ENCODE data around the gene BMP7. TPM values are rescaled to one million over a fixed set of nuclear protein-coding genes. Genes with fewer than 3 reads are reported as not detected.

BMP7 gene
- total and polyA plus RNA-seq, 9 of the 15 experiments (the other 6 are each of a cell fraction or from before 2014, with no cell fraction given) = 0.18 TPM; not detected in 8

DNA sequence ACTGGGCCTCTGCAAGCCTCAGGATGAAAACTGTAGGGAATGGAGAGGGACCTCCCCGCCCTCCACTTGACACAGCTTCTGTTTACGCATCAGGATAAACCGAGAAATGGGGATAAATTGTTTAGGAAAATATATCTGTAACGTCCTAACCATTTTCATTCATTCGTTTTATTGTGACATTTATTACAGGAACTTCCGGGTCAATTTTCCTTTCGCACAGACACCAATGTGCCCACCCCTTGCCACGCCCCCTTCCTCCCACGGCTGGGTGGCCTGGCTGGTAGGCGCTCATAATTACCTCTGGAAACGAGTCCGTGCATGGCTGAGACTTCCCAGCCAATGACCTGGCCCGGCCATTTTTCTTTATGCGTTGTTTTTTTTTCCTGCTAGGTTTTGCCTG, 96.1 kb downstream of the BMP7 start (continued):
- TF ChIP-seq, protein P1, sequence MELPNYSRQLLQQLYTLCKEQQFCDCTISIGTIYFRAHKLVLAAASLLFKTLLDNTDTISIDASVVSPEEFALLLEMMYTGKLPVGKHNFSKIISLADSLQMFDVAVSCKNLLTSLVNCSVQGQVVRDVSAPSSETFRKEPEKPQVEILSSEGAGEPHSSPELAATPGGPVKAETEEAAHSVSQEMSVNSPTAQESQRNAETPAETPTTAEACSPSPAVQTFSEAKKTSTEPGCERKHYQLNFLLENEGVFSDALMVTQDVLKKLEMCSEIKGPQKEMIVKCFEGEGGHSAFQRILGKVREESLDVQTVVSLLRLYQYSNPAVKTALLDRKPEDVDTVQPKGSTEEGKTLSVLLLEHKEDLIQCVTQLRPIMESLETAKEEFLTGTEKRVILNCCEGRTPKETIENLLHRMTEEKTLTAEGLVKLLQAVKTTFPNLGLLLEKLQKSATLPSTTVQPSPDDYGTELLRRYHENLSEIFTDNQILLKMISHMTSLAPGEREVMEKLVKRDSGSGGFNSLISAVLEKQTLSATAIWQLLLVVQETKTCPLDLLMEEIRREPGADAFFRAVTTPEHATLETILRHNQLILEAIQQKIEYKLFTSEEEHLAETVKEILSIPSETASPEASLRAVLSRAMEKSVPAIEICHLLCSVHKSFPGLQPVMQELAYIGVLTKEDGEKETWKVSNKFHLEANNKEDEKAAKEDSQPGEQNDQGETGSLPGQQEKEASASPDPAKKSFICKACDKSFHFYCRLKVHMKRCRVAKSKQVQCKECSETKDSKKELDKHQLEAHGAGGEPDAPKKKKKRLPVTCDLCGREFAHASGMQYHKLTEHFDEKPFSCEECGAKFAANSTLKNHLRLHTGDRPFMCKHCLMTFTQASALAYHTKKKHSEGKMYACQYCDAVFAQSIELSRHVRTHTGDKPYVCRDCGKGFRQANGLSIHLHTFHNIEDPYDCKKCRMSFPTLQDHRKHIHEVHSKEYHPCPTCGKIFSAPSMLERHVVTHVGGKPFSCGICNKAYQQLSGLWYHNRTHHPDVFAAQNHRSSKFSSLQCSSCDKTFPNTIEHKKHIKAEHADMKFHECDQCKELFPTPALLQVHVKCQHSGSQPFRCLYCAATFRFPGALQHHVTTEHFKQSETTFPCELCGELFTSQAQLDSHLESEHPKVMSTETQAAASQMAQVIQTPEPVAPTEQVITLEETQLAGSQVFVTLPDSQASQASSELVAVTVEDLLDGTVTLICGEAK (IDR thresholded peaks at IDR 0.05) = peak; percentile 43; the same call in 1 of the 2 replicates
- TF ChIP-seq, protein P1 (CRISPR knock-in tag; IDR thresholded peaks at IDR 0.05) = no peak
- no peak for TF ChIP-seq ZKSCAN3 (CRISPR knock-in tag; IDR thresholded peaks at IDR 0.05)
- TF ChIP-seq, protein P2, sequence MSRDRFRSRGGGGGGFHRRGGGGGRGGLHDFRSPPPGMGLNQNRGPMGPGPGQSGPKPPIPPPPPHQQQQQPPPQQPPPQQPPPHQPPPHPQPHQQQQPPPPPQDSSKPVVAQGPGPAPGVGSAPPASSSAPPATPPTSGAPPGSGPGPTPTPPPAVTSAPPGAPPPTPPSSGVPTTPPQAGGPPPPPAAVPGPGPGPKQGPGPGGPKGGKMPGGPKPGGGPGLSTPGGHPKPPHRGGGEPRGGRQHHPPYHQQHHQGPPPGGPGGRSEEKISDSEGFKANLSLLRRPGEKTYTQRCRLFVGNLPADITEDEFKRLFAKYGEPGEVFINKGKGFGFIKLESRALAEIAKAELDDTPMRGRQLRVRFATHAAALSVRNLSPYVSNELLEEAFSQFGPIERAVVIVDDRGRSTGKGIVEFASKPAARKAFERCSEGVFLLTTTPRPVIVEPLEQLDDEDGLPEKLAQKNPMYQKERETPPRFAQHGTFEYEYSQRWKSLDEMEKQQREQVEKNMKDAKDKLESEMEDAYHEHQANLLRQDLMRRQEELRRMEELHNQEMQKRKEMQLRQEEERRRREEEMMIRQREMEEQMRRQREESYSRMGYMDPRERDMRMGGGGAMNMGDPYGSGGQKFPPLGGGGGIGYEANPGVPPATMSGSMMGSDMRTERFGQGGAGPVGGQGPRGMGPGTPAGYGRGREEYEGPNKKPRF (IDR thresholded peaks at IDR 0.05; ENCODE audit: low read depth, low read length) = no peak
- no peak for TF ChIP-seq NR2C2 (CRISPR knock-in tag; IDR thresholded peaks at IDR 0.05)
- TF ChIP-seq NR2C2 (tag; IDR thresholded peaks at IDR 0.05) = peak; percentile 72
- TF ChIP-seq NR2C1 (IDR thresholded peaks at IDR 0.05) = peak; percentile 64; the same call in 1 of the 2 replicates
- peak; percentile 64 for TF ChIP-seq NR2C1 (tag; IDR thresholded peaks at IDR 0.05)
- TF ChIP-seq, protein P3, sequence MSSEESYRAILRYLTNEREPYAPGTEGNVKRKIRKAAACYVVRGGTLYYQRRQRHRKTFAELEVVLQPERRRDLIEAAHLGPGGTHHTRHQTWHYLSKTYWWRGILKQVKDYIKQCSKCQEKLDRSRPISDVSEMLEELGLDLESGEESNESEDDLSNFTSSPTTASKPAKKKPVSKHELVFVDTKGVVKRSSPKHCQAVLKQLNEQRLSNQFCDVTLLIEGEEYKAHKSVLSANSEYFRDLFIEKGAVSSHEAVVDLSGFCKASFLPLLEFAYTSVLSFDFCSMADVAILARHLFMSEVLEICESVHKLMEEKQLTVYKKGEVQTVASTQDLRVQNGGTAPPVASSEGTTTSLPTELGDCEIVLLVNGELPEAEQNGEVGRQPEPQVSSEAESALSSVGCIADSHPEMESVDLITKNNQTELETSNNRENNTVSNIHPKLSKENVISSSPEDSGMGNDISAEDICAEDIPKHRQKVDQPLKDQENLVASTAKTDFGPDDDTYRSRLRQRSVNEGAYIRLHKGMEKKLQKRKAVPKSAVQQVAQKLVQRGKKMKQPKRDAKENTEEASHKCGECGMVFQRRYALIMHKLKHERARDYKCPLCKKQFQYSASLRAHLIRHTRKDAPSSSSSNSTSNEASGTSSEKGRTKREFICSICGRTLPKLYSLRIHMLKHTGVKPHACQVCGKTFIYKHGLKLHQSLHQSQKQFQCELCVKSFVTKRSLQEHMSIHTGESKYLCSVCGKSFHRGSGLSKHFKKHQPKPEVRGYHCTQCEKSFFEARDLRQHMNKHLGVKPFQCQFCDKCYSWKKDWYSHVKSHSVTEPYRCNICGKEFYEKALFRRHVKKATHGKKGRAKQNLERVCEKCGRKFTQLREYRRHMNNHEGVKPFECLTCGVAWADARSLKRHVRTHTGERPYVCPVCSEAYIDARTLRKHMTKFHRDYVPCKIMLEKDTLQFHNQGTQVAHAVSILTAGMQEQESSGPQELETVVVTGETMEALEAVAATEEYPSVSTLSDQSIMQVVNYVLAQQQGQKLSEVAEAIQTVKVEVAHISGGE (CRISPR knock-in tag; IDR thresholded peaks at IDR 0.05) = peak in 1 of 3 experiments; percentile 12; a peak in 1 of 6 replicates
- no peak for TF ChIP-seq POLR2AphosphoS2 (IDR thresholded peaks at IDR 0.05; ENCODE audit: low read length)
- no peak for TF ChIP-seq ARID1B (IDR thresholded peaks at IDR 0.05)

Data from K562 (cell line).